Esophagus muscularis mucosa (tissue), 4 donors: Measurements from ENCODE around the gene TROAP.

ENCODE experiments used
- CTCF ChIP-seq, 3 experiments: fragments of 200-600 bp in 2 of 3; fragments of 450-650 bp in 1 of 3; sonication (generic) in 2 of 3; IDR thresholded peaks; one replicate each; pipeline ENCODE4 v1.5.1; 2017 to 2019; ENCODE audit warnings: antibody characterized with exemption in 3 of 3, mild to moderate bottlenecking in 2 of 3, moderate library complexity in 1 of 3
- EP300 ChIP-seq: sonication (generic); formaldehyde crosslinking; IDR thresholded peaks from one replicate; pipeline ENCODE4 v1.6.1; 2017; ENCODE audit warnings: antibody characterized with exemption
- POLR2A ChIP-seq: fragments of 450-650 bp; IDR thresholded peaks from one replicate; pipeline ENCODE4 v1.6.1; 2017; ENCODE audit warnings: antibody characterized with exemption, moderate library complexity, mild to moderate bottlenecking, low read depth
- POLR2AphosphoS5 ChIP-seq, 2 donors: sonication (generic); formaldehyde crosslinking; IDR thresholded peaks; one replicate each; pipeline ENCODE4 v1.6.1; 2017; ENCODE audit warnings: antibody characterized with exemption in 2 of 2

GRCh38 chr12:49336645-49337584 is 13.9 kb downstream of the TROAP start, which contains the start of gene C1QL4:
- peak in 1 of 2 donors; percentile 46 for TF ChIP-seq POLR2AphosphoS5 (IDR thresholded peaks at IDR 0.05)
- TF ChIP-seq CTCF (IDR thresholded peaks at IDR 0.05), result peak in 2 of 3 experiments; percentile 79 to 94
- TF ChIP-seq POLR2A, result no peak
- no peak for TF ChIP-seq EP300
